GM23338 (cell line): ENCODE measurements around the gene HSD11B1. TPM values are rescaled to one million over a fixed set of nuclear protein-coding genes. Genes with fewer than 3 reads are reported as not detected.

ENCODE experiments used
- ATAC-seq: fragments of 200-7000 bp; cut with Tn5 transposase; 3 replicates; pipeline ENCODE4 v1.9.1; 2020
- DNase-seq: peaks from one replicate; pipeline ENCODE4 v3.0.0-alpha.2; 2015; ENCODE audit warnings: low spot score
- H2AFZ ChIP-seq: fragments of 200-600 bp; sonication (generic); 2 replicates; pipeline ENCODE4 v1.8.0; 2016; ENCODE audit warnings: antibody characterized with exemption, mild to moderate bottlenecking, moderate library complexity
- H3F3A ChIP-seq: fragments of 200-600 bp; sonication (generic); replicated peaks from 2 replicates; pipeline ENCODE4 v1.8.0; 2017; ENCODE audit warnings: antibody characterized with exemption, mixed run types, low read depth
- H3K27ac ChIP-seq: fragments of 200-600 bp; sonication (generic); 2 replicates; pipeline ENCODE4 v1.6.1; 2016; ENCODE audit warnings: low read depth
- H3K27me3 ChIP-seq: fragments of 200-600 bp; sonication (generic); 2 replicates; pipeline ENCODE4 v1.8.0; 2016; ENCODE audit warnings: mild to moderate bottlenecking, mixed run types, moderate library complexity; ENCODE audit not compliant: insufficient read depth
- H3K36me3 ChIP-seq: fragments of 200-600 bp; sonication (generic); 2 replicates; pipeline ENCODE4 v1.8.0; 2016; ENCODE audit warnings: mild to moderate bottlenecking; ENCODE audit not compliant: insufficient read depth
- H3K4me1 ChIP-seq: fragments of 200-600 bp; sonication (generic); 2 replicates; pipeline ENCODE4 v1.8.0; 2016; ENCODE audit warnings: mild to moderate bottlenecking, moderate library complexity; ENCODE audit not compliant: insufficient read depth
- H3K4me2 ChIP-seq: fragments of 200-600 bp; sonication (generic); 2 replicates; pipeline ENCODE4 v1.7.1; 2017; ENCODE audit warnings: mixed run types
- H3K4me3 ChIP-seq: fragments of 200-600 bp; sonication (generic); 2 replicates; pipeline ENCODE4 v1.6.1; 2016; ENCODE audit warnings: mixed run types
- H3K79me2 ChIP-seq: fragments of 200-600 bp; sonication (generic); replicated peaks from 2 replicates; pipeline ENCODE4 v1.8.0; 2017; ENCODE audit warnings: mild to moderate bottlenecking; ENCODE audit not compliant: insufficient read depth
- H3K9me2 ChIP-seq: fragments of 200-600 bp; sonication (generic); 2 replicates; pipeline ENCODE4 v1.8.0; 2017; ENCODE audit not compliant: insufficient read depth
- H4K20me1 ChIP-seq: fragments of 200-600 bp; sonication (generic); replicated peaks from 2 replicates; pipeline ENCODE4 v1.8.0; 2017; ENCODE audit warnings: mild to moderate bottlenecking; ENCODE audit not compliant: insufficient read depth
- H3K27ac Mint-ChIP-seq: 2 replicates; pipeline ENCODE4 v1.8.0; 2020; ENCODE audit warnings: inconsistent platforms, mild to moderate bottlenecking, moderate library complexity, mixed read lengths
- H3K27me3 Mint-ChIP-seq: 3 replicates; pipeline ENCODE4 v1.8.0; 2022; ENCODE audit warnings: low read depth, mild to moderate bottlenecking, moderate library complexity, mixed read lengths, inconsistent platforms; ENCODE audit not compliant: insufficient read depth, poor library complexity
- H3K36me3 Mint-ChIP-seq: 3 replicates; pipeline ENCODE4 v1.8.0; 2021; ENCODE audit warnings: low read depth, mild to moderate bottlenecking, inconsistent platforms, moderate library complexity, mixed read lengths
- H3K4me1 Mint-ChIP-seq: 3 replicates; pipeline ENCODE4 v1.8.0; 2020; ENCODE audit warnings: mild to moderate bottlenecking, inconsistent platforms, mixed read lengths
- H3K4me3 Mint-ChIP-seq: 3 replicates; pipeline ENCODE4 v1.8.0; 2021; ENCODE audit warnings: moderate library complexity, mild to moderate bottlenecking, inconsistent platforms, mixed read lengths
- H3K9me3 Mint-ChIP-seq: 3 replicates; pipeline ENCODE4 v1.8.0; 2020; ENCODE audit warnings: moderate library complexity, mild to moderate bottlenecking, inconsistent platforms, mixed read lengths
- CREB1 ChIP-seq: fragments of 250-450 bp; sonication (Bioruptor Pico); IDR thresholded peaks from 2 replicates; pipeline ENCODE4 v1.5.0; 2020; ENCODE audit warnings: low read depth, mild to moderate bottlenecking, moderate library complexity
- CTCF ChIP-seq, 2 experiments: fragments of 200-600 bp in 1 of 2; sonication (generic) in 1 of 2; conservative IDR thresholded peaks; 2 replicates each; pipeline versions ENCODE4 v1.5.1 to v1.6.1; 2016 to 2017; ENCODE audit warnings: antibody characterized with exemption in 2 of 2, low read depth in 2 of 2, mild to moderate bottlenecking in 2 of 2, moderate library complexity in 1 of 2
- ETS1 ChIP-seq: IDR thresholded peaks from 2 replicates; pipeline ENCODE4 v1.6.1; 2016; ENCODE audit warnings: antibody characterized with exemption
- EZH2phosphoT487 ChIP-seq: fragments of 200-600 bp; sonication (generic); IDR thresholded peaks from one replicate; pipeline ENCODE4 v1.8.1; 2018; ENCODE audit warnings: antibody characterized with exemption; ENCODE audit not compliant: unreplicated experiment
- POLR2AphosphoS5 ChIP-seq: IDR thresholded peaks from 2 replicates; pipeline ENCODE4 v1.6.1; 2016; ENCODE audit warnings: antibody characterized with exemption, low read depth
- REST ChIP-seq: IDR thresholded peaks from one replicate; pipeline ENCODE4 v1.6.1; 2018; ENCODE audit warnings: antibody characterized with exemption; ENCODE audit not compliant: unreplicated experiment
- STAT1 ChIP-seq: IDR thresholded peaks from one replicate; pipeline ENCODE4 v1.6.1; 2016; ENCODE audit warnings: antibody characterized with exemption; ENCODE audit not compliant: unreplicated experiment
- ZNF114 ChIP-seq: fragments of 250-450 bp; sonication (Bioruptor Pico); IDR thresholded peaks from 2 replicates; pipeline ENCODE4 v1.5.0; 2020; ENCODE audit warnings: mild to moderate bottlenecking, moderate library complexity
- ZNF462 ChIP-seq: fragments of 250-450 bp; sonication (Bioruptor Pico); IDR thresholded peaks from 2 replicates; pipeline ENCODE4 v1.5.0; 2020; ENCODE audit warnings: mild to moderate bottlenecking, moderate library complexity
- polyA plus RNA-seq: library from polyadenylated mRNA; unstranded; fragments of >200 nt; fragmentation: Nextera tagmentation; extraction: Ambion mirVana; gene quantifications from 2 replicates; pipeline ENCODE4 v1.2.1, GENCODE V29; 2016
- total RNA-seq: library from RNA; depleted of rRNA; stranded (reverse); fragments of >200 nt; shearing (Covaris generic); gene quantifications from 2 replicates; pipeline ENCODE4 v1.2.3, GENCODE V29; 2014

Gene HSD11B1
- total and polyA plus RNA-seq, 2 experiments from 2014 or later: not detected

- H3K4me1 ChIP-seq: no peaks in the 10 kb centered on the region
- TF ChIP-seq ZNF114: no peak
- Mint-ChIP-seq H3K4me3 (no peak overlapping the region), H3K27me3 (peaks cover 4% of the 10 kb centered on the region), H3K9me3 (no peaks in the 10 kb centered on the region; the same call in 2 of the 3 replicates), H3K4me1 (no peaks in the 10 kb centered on the region; the same call in 2 of the 3 replicates), H3K36me3 (no peaks in the 10 kb centered on the region), H3K27ac (no peak overlapping the region)
- H3K4me3 ChIP-seq: no peak overlapping the region
- H3K79me2 ChIP-seq: no peaks in the 10 kb centered on the region
- ATAC-seq (no peak), DNase-seq (no peak)
- no peaks in the 10 kb centered on the region for H4K20me1 ChIP-seq
- H3K27me3 ChIP-seq: 0 out of 2 replicates have a peak, but pooled peaks cover under 1% of the 10 kb centered on the region
- no peak overlapping the region for H3K4me2 ChIP-seq
- no peaks in the 10 kb centered on the region for H3F3A ChIP-seq
- no peak overlapping the region for H2AFZ ChIP-seq
- no peak overlapping the region for H3K27ac ChIP-seq
- peaks cover 12% of the 10 kb centered on the region for H3K9me2 ChIP-seq
- no peaks in the 10 kb centered on the region for H3K36me3 ChIP-seq
Observed at GRCh38 chr1:209667103-209667502, 37.5 kb upstream of the HSD11B1 start.

- H3K27me3 ChIP-seq: 0 out of 2 replicates have a peak, but pooled peaks cover 6% of the 10 kb centered on the region
- no peaks in the 10 kb centered on the region for H3F3A ChIP-seq
- peaks cover under 1% of the 10 kb centered on the region; the same call in 2 of the 3 replicates for H3K4me1 Mint-ChIP-seq
- DNase-seq: no peak
- no peak overlapping the region for H3K4me3 ChIP-seq
- no peak overlapping the region for H3K27ac Mint-ChIP-seq
- H3K36me3 Mint-ChIP-seq: no peaks in the 10 kb centered on the region
- no peaks in the 10 kb centered on the region for H3K4me1 ChIP-seq
- no peaks in the 10 kb centered on the region for H3K79me2 ChIP-seq
- no peak overlapping the region for H2AFZ ChIP-seq
- no peak overlapping the region for H3K4me2 ChIP-seq
- H4K20me1 ChIP-seq: no peaks in the 10 kb centered on the region
- no peaks in the 10 kb centered on the region for H3K36me3 ChIP-seq
- no peak overlapping the region for H3K27ac ChIP-seq
- no peak overlapping the region for H3K4me3 Mint-ChIP-seq
- ATAC-seq: no peak
- H3K9me2 ChIP-seq: peaks cover 12% of the 10 kb centered on the region; the same call in 1 of the 2 replicates
- H3K9me3 Mint-ChIP-seq: no peaks in the 10 kb centered on the region; the same call in 2 of the 3 replicates
- H3K27me3 Mint-ChIP-seq: peaks cover 4% of the 10 kb centered on the region
- TF ChIP-seq CTCF (conservative IDR thresholded peaks at IDR 0.05; ENCODE audit: low read depth in 2 of 2) (no peak), REST (no peak), ETS1 (no peak), CREB1 (CRISPR knock-in tag) (no peak), EZH2phosphoT487 (no peak), ZNF462 (CRISPR knock-in tag) (no peak), STAT1 (no peak), POLR2AphosphoS5 (no peak), ZNF114 (no peak)
Observed at GRCh38 chr1:209667708-209668107, 36.9 kb upstream of the HSD11B1 start.
